ENCODE measurements around the gene MRPS9.

MRPS9 gene

GRCh38 chr2:105144941-105145300, 107.1 kb downstream of the MRPS9 start:
- TF ChIP-seq CTCF (IDR thresholded peaks at IDR 0.05; ENCODE audit: control extremely low read depth, extremely low read depth, low read depth, missing control alignments): no peak
- CTCF ChIA-PET: interaction anchor here (0.9 to 1.5 kb wide), 3 partner anchors 15 to 30 kb away, joined by 3 to 8 read pairs (median 3); no protein-coding TSS in a partner anchor
- peak; percentile 47 for DNase-seq (ENCODE audit: extremely low spot score)
- POLR2A ChIA-PET: interaction anchor here (0.6 kb wide), 1 partner anchor 84 kb away, joined by 3 read pairs; no protein-coding TSS in a partner anchor

- POLR2A ChIA-PET: no interaction called here
- no peak for DNase-seq (ENCODE audit: extremely low spot score)
- CTCF ChIA-PET: interaction anchor here (1.1 to 2.6 kb wide), 4 partner anchors 31 to 89 kb away, joined by 3 to 6 read pairs (median 4); no protein-coding TSS in a partner anchor
Measured at GRCh38 chr2:105149272-105149671, 111.4 kb downstream of the MRPS9 start.

More at GRCh38 chr2:105149272-105149671, 111.4 kb downstream of the MRPS9 start:
- no peak for TF ChIP-seq CTCF (IDR thresholded peaks at IDR 0.05; ENCODE audit: control extremely low read depth, extremely low read depth, low read depth, missing control alignments)

Data from GM10248 (cell line).